Body of pancreas (tissue), 4 donors: Measurements from ENCODE around the gene PLXNA3.

ENCODE experiments used
- CTCF ChIP-seq, 7 experiments: fragments of 450-650 bp in 4 of 7; fragments of 200-600 bp in 3 of 7; sonication (generic) in 3 of 7; IDR thresholded peaks; one replicate each; pipeline ENCODE4 v1.5.1; 2016 to 2019; ENCODE audit warnings: antibody characterized with exemption in 7 of 7
- POLR2A ChIP-seq, 3 donors: fragments of 450-650 bp; IDR thresholded peaks; one replicate each; pipeline ENCODE4 v1.6.1; 2016; ENCODE audit warnings: antibody characterized with exemption in 3 of 3, mild to moderate bottlenecking in 2 of 3

- no peak for TF ChIP-seq CTCF (IDR thresholded peaks at IDR 0.05)
- TF ChIP-seq POLR2A (IDR thresholded peaks at IDR 0.05) = no peak
Measured at GRCh38 chrX:154439841-154440240, 18.2 kb upstream of the PLXNA3 start.
